Measurements from ENCODE around the gene ADCY9.

DNA sequence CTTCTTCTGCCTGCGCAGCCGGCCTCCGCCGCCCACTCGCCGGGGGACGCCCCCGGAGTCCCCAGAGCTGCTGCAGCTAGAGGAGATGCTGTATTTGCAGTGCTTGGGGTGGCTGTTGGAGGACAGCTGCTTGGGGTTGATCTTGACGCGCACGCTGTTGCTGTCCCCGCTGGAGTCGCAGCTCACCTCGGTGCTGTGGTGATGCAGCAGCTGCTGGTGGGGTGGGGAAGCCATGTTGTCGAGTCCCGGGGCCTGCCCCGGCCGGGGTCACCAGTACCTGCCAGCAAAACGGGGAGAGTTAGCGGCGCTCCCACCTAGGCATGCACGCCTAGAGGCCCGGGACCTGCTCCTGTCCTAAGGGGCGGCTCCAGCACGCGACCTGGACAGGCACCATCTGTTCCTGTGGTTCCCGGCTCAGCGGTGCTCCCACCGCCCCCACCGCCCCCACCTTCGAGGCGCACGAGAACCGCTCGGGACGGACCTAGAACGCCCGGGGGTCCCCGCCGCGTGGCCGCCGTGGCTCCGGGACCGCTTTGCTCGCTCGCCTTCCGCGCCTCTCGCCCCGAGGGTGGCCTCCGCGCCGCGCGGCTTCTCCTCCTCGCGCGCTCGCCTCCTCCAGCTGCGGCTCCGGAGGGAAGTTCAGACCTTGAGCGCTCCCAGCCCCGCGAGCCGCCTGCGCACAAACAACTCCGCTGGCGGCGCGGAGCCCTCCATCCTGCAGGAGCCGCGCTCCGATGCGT is 863 bp downstream of the ADCY9 start:
- TF ChIP-seq, protein P1, sequence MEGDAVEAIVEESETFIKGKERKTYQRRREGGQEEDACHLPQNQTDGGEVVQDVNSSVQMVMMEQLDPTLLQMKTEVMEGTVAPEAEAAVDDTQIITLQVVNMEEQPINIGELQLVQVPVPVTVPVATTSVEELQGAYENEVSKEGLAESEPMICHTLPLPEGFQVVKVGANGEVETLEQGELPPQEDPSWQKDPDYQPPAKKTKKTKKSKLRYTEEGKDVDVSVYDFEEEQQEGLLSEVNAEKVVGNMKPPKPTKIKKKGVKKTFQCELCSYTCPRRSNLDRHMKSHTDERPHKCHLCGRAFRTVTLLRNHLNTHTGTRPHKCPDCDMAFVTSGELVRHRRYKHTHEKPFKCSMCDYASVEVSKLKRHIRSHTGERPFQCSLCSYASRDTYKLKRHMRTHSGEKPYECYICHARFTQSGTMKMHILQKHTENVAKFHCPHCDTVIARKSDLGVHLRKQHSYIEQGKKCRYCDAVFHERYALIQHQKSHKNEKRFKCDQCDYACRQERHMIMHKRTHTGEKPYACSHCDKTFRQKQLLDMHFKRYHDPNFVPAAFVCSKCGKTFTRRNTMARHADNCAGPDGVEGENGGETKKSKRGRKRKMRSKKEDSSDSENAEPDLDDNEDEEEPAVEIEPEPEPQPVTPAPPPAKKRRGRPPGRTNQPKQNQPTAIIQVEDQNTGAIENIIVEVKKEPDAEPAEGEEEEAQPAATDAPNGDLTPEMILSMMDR (conservative IDR thresholded peaks at IDR 0.05; ENCODE audit: low read depth, low read length), result no peak
- TF ChIP-seq EZH2 (IDR thresholded peaks at IDR 0.05; ENCODE audit: borderline replicate concordance, low read depth, low read length, poor library complexity, severe bottlenecking), result no peak

All from A673 (cell line).